Activated CD8-positive, alpha-beta memory T cell treated with anti-CD3 and anti-CD28 coated beads for 4 hours (primary cell): Measurements from ENCODE around the gene ADIPOR2.
"Not testable (repeated sequence)": the region's sequence is repeated elsewhere in the genome, so short reads cannot be mapped to it uniquely, and the experiment has no call there.

Experiments used
- DNase-seq, 2 donors: peaks; one replicate each; pipeline ENCODE4 v3.0.0-alpha.2; 2020; ENCODE audit warnings: low read depth in 2 of 2

Gene ADIPOR2

GRCh38 chr12:1732914-1733313, 42.0 kb downstream of the ADIPOR2 start:
- no peak for DNase-seq

GRCh38 chr12:1733712-1734111, 42.8 kb downstream of the ADIPOR2 start:
- DNase-seq: not testable (repeated sequence)

- DNase-seq: no peak
These were observed 46.9 kb downstream of the ADIPOR2 start for GRCh38 chr12:1737652-1738286.

- no peak for DNase-seq
These were observed 47.6 kb downstream of the ADIPOR2 start for GRCh38 chr12:1738446-1738845.

GRCh38 chr12:1739368-1739767, 48.5 kb downstream of the ADIPOR2 start:
- DNase-seq: no peak

- DNase-seq: no peak
These were observed 49.5 kb downstream of the ADIPOR2 start for GRCh38 chr12:1740161-1740948.

GRCh38 chr12:1741154-1741949, 50.5 kb downstream of the ADIPOR2 start:
- no peak for DNase-seq

- DNase-seq: no peak
These were observed 54.1 kb downstream of the ADIPOR2 start for GRCh38 chr12:1744932-1745331.

- DNase-seq: no peak
These were observed 56.7 kb downstream of the ADIPOR2 start for GRCh38 chr12:1747609-1748008.

- DNase-seq: no peak
These were observed 58.1 kb downstream of the ADIPOR2 start for GRCh38 chr12:1749019-1749418.

- no peak for DNase-seq
These were observed 59.4 kb downstream of the ADIPOR2 start for GRCh38 chr12:1750300-1750699.

- no peak for DNase-seq
These were observed 67.5 kb downstream of the ADIPOR2 start for GRCh38 chr12:1758376-1758775.

GRCh38 chr12:1758887-1759286, 68.0 kb downstream of the ADIPOR2 start:
- no peak for DNase-seq

- no peak for DNase-seq
These were observed 69.9 kb downstream of the ADIPOR2 start for GRCh38 chr12:1760566-1761382.

- DNase-seq: no peak
These were observed 71.0 kb downstream of the ADIPOR2 start for GRCh38 chr12:1761857-1762256.

- DNase-seq: no peak
These were observed 72.3 kb downstream of the ADIPOR2 start for GRCh38 chr12:1763153-1763552.

- no peak for DNase-seq
These were observed 75.2 kb downstream of the ADIPOR2 start for GRCh38 chr12:1766110-1766509.

- DNase-seq: no peak
These were observed 76.7 kb downstream of the ADIPOR2 start for GRCh38 chr12:1767407-1768090.

GRCh38 chr12:1768615-1769014, 77.7 kb downstream of the ADIPOR2 start:
- DNase-seq: no peak

GRCh38 chr12:1769809-1770494, 79.1 kb downstream of the ADIPOR2 start:
- DNase-seq: no peak
